Activated CD8-positive, alpha-beta memory T cell treated with anti-CD3 and anti-CD28 coated beads for 4 hours (primary cell): ENCODE measurements around the gene NTSR1.

Source experiments
- DNase-seq, 2 donors: peaks; one replicate each; pipeline ENCODE4 v3.0.0-alpha.2; 2020; ENCODE audit warnings: low read depth in 2 of 2

Gene NTSR1

GRCh38 chr20:62770916-62771315 is 62.3 kb downstream of the NTSR1 start:
- no peak for DNase-seq

DNA sequence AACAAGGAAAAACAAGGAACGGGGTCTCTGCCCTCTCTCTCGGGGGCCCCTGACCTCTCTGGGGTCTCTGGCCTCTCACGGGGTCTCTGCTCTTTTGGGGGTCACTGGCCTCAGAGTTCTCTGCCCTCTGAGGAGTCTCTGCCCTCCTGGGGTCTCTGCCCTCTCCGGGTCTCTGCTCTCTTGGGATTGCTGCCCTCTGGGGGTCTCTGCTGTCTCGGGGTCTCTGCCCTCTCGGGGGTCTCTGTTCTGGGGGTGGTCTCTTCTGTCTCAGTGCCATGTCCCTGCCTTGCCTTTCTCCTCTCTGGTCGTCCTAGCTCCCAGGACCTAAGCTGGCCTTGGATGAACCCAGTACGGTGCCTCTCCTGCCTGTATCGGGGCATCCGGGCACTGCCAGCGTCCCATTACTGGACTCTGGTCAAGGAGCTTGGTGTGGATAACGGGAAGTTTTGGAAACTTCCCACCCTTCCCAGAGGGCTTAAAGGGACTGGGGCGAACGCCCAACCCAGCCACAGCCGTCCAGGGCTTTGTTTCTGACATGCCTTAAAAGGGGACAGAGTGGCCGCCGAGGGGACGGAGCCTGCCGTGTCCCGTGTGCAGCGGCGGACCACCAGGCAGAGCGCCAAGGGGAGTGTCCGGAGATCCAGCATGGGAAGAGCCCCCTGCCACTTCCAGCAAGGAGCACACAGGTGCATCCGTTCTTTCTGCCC is 62.9 kb downstream of the NTSR1 start:
- DNase-seq = no peak

DNA sequence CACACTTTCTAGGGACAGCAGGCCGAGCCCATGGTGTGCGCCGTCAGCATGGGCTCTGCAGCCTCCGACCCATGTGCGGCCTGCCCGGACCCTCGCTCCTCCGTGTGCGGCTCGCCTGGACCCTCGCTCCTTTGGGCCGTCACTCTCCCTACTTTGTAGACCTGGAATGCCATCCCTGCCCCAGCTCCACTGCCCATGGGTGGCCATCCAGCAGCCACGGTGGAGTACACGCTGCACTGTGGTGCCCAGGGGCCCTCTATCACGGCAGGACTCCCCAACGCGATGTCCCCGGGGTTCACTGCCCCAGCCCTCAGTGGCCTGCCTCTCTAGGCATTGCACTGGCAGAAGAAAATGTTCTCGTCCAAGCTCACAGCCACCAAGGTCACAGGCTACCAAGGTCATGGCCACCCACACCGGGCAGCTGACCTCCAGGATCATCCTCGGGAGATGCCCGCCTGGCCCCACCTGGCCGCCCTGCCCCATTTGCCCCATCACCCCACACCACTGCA is 63.5 kb downstream of the NTSR1 start:
- no peak for DNase-seq

- DNase-seq = no peak
Observed at GRCh38 chr20:62772619-62772989, 64.0 kb downstream of the NTSR1 start.

GRCh38 chr20:62772990-62773844 is 64.6 kb downstream of the NTSR1 start:
- DNase-seq = no peak

GRCh38 chr20:62773845-62774714 is 65.4 kb downstream of the NTSR1 start:
- DNase-seq = no peak

DNA sequence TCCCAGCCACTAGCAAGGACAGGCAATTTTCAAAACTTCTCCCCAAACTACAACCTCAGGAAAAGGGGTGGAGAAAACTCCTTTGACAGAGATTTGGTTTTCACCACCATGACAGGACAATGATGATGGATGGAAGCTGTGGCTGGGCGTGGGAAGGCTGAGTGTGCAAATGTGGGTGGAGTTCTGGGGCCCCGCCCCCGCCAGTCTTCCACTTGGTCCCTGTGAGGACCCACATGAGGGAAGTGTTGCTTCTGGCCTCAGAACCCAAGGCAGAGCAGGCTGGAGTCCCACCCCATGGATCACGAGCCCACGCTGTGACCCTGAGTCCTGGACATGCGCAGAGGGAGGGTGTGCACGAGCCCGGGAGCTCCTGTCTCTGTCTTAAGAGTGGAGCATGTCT is 66.1 kb downstream of the NTSR1 start:
- DNase-seq = no peak

GRCh38 chr20:62775206-62775605 is 66.6 kb downstream of the NTSR1 start:
- no peak for DNase-seq

DNA sequence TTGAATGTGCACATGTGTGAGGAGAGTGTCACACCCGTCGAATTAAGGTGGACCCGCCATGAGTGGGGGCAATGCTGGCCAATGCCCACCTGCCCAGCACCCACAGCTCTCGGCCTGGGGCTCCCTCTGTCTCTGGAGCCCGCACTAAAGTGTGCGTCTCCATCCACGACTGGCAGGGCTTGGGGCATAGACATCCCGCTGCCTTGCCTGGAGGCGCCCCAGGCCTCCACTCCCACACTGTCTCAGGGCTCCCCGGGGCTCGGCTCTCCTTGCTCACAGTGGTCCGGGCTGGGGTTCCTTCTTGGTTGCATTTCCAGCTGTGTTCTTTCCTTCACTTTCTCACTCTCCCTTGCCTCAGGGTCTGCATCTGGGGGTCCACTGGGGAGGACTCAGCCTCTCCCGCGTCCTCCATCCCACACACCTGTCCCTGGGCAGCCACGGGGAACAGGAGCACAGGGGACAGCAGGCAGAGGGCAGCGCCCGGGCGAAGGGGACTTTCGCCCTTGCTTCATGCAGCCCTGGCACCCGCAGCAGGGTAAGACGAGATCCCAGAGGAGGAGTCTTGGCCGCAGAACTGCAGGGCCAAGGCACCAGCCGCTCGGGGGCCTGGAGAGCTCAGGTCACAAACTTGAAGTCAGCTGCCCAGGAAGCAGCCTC is 67.5 kb downstream of the NTSR1 start:
- DNase-seq = no peak

GRCh38 chr20:62776692-62777527 is 68.3 kb downstream of the NTSR1 start:
- peak; percentile 16 to 43 for DNase-seq

GRCh38 chr20:62777528-62777830 is 68.8 kb downstream of the NTSR1 start:
- DNase-seq = no peak

DNA sequence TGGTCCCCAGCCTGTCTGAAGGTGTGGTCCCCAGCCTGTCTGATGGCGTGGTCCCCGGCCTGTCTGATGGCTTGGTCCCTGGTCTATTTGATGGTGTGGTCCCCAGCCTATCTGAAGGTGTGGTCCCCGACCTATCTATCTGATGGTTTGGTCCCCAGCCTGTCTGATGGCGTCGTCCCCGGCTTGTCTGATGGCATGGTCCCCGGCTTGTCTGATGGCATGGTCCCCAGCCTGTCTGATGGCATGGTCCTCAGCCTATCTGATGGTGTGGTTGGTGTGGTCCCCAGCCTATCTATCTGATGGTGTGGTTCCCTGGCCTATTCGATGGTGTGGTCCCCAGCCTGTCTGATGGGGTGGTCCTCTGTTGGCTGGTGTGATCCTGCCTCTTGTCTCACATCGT is 69.4 kb downstream of the NTSR1 start:
- no peak for DNase-seq

DNA sequence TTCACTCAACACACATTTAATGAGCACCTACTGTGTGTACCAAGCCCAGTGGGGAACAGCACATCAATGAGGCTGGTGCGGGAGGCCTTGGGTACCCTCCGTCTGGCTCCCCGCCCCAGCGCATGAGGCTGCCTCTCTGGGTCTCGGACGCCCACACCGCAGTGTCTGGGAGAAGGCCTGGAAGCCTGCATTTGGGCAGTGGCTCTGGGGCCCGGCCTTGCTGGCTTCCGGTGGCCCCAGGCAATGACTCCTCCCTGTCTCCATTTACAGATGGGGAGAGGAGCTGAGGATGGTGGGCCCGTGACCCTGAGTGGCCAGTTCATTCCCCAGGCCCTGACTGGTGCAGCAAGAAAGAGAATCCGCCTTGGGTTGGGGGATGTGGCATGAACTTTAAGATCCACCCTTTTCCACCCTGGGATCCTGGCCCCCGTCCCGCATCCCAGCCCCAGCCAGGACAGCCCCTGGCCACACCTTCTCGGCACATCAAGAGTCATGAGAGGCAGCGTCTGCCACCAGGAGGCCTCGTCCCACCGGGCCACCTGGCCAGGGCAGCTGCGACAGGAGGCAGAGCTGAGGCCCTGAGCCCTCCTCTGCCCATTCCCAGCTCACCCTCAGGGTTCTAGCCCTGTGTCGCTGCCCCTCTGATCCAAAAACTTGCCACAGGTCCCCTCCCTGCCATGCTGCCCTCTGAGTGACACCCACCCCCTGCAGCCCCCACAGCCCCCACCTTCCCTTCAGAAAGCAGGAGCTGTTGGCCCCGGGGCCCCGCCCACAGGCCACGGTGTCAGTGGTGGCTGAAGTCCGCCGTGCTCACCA is 70.2 kb downstream of the NTSR1 start:
- no peak for DNase-seq

DNA sequence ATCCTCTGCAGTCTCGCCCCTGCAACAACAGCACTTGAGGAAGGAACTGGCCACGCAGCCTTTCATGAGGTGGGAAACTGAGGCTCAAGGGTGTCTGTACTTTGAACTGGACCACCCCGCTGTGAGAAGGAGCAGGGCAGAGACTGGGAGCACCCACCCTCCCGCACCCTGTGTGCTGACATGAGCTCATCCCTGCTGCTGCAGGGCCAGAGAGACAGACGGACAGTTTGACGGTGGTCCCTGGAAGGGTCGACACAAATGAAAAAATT is 70.7 kb downstream of the NTSR1 start:
- DNase-seq = no peak

GRCh38 chr20:62780204-62780603 is 71.6 kb downstream of the NTSR1 start:
- no peak for DNase-seq

DNA sequence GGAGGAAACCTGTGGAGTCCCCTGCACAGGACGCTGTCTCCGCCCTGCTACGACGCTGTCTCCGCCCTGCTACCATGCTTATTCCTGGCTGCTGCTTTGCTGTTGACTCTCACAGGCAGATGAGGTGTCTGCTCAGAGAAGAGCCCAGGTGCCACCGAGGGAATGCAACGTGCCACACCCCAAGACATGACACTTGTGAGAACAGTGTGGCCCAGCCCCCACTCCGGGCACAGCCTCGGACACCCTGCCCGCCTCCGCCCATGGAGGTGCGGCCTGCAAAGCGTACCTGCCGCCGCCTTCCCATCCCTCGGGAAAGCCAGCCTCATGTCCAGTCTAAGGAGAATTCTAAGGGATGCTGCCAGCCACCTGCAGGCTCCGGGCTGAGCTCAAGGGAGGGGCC is 72.1 kb downstream of the NTSR1 start:
- no peak for DNase-seq

- DNase-seq = no peak
Observed at GRCh38 chr20:62782149-62782892, 73.7 kb downstream of the NTSR1 start.

DNA sequence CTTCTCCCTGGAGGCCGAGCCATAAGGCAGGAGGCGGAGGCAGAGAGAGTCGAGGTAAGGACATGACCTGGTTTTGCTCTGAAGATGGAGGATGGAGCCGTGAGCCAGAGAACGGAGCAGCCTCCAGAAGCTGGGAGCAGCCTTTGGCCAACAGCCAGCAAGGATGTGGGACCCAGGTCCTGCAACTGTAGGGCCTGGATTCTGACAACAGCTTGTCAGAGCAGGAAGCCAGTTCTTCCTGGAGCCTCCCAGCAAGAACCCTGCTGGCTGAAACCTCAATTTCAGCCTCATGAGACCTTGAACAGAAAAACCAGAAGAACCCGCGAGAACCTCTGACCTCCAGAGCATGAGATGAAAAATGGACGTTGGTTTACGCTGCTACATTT is 74.2 kb downstream of the NTSR1 start:
- no peak for DNase-seq

DNA sequence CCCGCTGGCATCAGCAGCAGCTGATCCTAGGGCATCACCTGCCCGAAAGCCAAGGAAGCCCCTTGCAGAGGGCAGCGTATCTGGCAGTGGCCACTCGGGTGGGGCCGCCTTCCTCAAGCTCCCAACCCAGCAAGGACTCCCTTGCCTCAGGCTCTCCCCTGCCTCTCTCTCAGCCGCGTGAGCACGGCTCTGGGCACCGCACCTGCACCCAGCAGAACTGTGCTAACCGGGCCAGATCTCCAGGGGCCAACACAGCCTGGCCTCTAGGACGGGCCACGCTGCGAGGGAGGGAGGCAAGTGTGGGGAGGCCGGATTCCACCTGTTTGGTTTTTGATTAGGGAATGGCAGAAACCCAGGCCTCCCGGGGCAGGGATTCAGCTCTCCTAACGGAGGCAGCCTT is 75.9 kb downstream of the NTSR1 start:
- DNase-seq = no peak

- DNase-seq = no peak
Observed at GRCh38 chr20:62785393-62785792, 76.8 kb downstream of the NTSR1 start.
